T-cell (primary cell): Measurements from ENCODE around the gene TSPAN33. TPM values are rescaled to one million over a fixed set of nuclear protein-coding genes. Genes with fewer than 3 reads are reported as not detected.
"Not testable (repeated sequence)": the region's sequence is repeated elsewhere in the genome, so short reads cannot be mapped to it uniquely, and the experiment has no call there.

Experiments
- ATAC-seq, 4 experiments: fragments of 200-7000 bp in 3 of 4; fragments of 150-1000 bp in 1 of 4; cut with Tn5 transposase; replicated peaks in 1 of 4; 1 replicate in 3 of 4; 2 replicates in 1 of 4; pipeline ENCODE4 v1.10.0; 2021; ENCODE audit warnings: moderate library complexity in 3 of 4, mild to moderate bottlenecking in 2 of 4, moderate number of reproducible peaks in 1 of 4
- CTCF ChIA-PET, 2 donors: fragments of 300-600 bp; sonication (Branson Sonifier 250); formaldehyde crosslinking; loops; one replicate each; lab custom pipeline; 2022; ENCODE audit warnings: antibody characterized with exemption in 2 of 2; lab: Charles Lee
- POLR2A ChIA-PET, 2 donors: fragments of 300-600 bp; sonication (Branson Sonifier 250); formaldehyde crosslinking; loops; one replicate each; lab custom pipeline; 2022; ENCODE audit warnings: antibody characterized with exemption in 2 of 2; lab: Charles Lee
- DNase-seq, 35 experiments: peaks; one replicate each; pipeline versions ENCODE4 v3.0.0 to v3.0.0-alpha.2; 2013 to 2023
- H3K27ac ChIP-seq: one replicate; pipeline ENCODE4 v1.5.1; 2013; ENCODE audit warnings: low read length
- H3K27me3 ChIP-seq, 2 experiments: replicated peaks in 1 of 2; 1 replicate in 1 of 2; 2 replicates in 1 of 2; pipeline versions ENCODE4 v1.6.1 to v1.7.0; 2013; ENCODE audit warnings: low read length in 1 of 2, mixed read lengths in 1 of 2; ENCODE audit not compliant: control insufficient read depth in 2 of 2, insufficient read depth in 2 of 2; ENCODE audit errors: extremely low read depth in 1 of 2
- H3K36me3 ChIP-seq, 2 donors: 1 replicate in 1 of 2; 2 replicates in 1 of 2; pipeline versions ENCODE4 v1.6.1 to v1.7.0; 2013; ENCODE audit warnings: low read length in 1 of 2; ENCODE audit not compliant: control insufficient read depth in 2 of 2, insufficient read depth in 1 of 2; ENCODE audit errors: extremely low read depth in 1 of 2
- H3K4me1 ChIP-seq, 2 experiments: 1 replicate in 1 of 2; 2 replicates in 1 of 2; pipeline versions ENCODE4 v1.6.1 to v1.7.0; 2013; ENCODE audit warnings: low read length in 2 of 2, mixed read lengths in 1 of 2; ENCODE audit not compliant: insufficient read depth in 2 of 2, control insufficient read depth in 1 of 2; ENCODE audit errors: extremely low read depth in 1 of 2
- H3K4me3 ChIP-seq, 2 donors: 1 replicate in 1 of 2; 2 replicates in 1 of 2; pipeline versions ENCODE4 v1.5.1 to v1.7.0; 2013; ENCODE audit warnings: mild to moderate bottlenecking in 2 of 2, low read length in 1 of 2, moderate library complexity in 1 of 2; ENCODE audit not compliant: control insufficient read depth in 1 of 2; ENCODE audit errors: extremely low read depth in 1 of 2
- H3K9me3 ChIP-seq: 2 replicates; pipeline ENCODE4 v1.7.0; 2013
- H3K27ac Mint-ChIP-seq, 2 donors: one replicate each; pipeline ENCODE4 v1.8.0; 2020 to 2021; ENCODE audit warnings: mild to moderate bottlenecking in 2 of 2, mixed read lengths in 2 of 2
- H3K27me3 Mint-ChIP-seq, 2 donors: one replicate each; pipeline ENCODE4 v1.8.0; 2021 to 2022; ENCODE audit warnings: mixed read lengths in 2 of 2
- H3K36me3 Mint-ChIP-seq: one replicate; pipeline ENCODE4 v1.8.0; 2021; ENCODE audit warnings: mixed read lengths
- H3K4me1 Mint-ChIP-seq, 3 donors: one replicate each; pipeline ENCODE4 v1.8.0; 2020 to 2022; ENCODE audit warnings: mixed read lengths in 3 of 3, mild to moderate bottlenecking in 1 of 3
- H3K4me3 Mint-ChIP-seq, 3 donors: one replicate each; pipeline ENCODE4 v1.8.0; 2020 to 2022; ENCODE audit warnings: mild to moderate bottlenecking in 3 of 3, mixed read lengths in 3 of 3, moderate library complexity in 3 of 3
- H3K9me3 Mint-ChIP-seq, 3 donors: one replicate each; pipeline ENCODE4 v1.8.0; 2020 to 2022; ENCODE audit warnings: mixed read lengths in 3 of 3
- WGBS: methylation state at CpG from one replicate; pipeline ENCODE4 v1.1.5; 2013; ENCODE audit warnings: missing lambda C conversion rate; ENCODE audit not compliant: insufficient coverage; 5-methylcytosine and 5-hydroxymethylcytosine counted together
- total RNA-seq, 35 experiments: library from RNA in 6 of 35; stranded (reverse) in 6 of 35; fragments of 120-200 nt in 1 of 35; gene quantifications; one replicate each; pipeline versions ENCODE4 v1.2.1 to v1.2.4 and lab custom pipeline; 2013 to 2026

The TSPAN33 gene
- total RNA-seq, 5 donors from 2014 or later (not counting 1 experiment from before 2014, with no cell fraction given), result 5.6 to 7.1 (median 5.9) TPM

GRCh38 chr7:129213828-129214227 lies 69.3 kb downstream of the TSPAN33 start:
- H3K27me3 Mint-ChIP-seq, result peaks cover 0 to 2% of the 10 kb centered on the region in 2 donors
- DNase-seq (no peak), ATAC-seq (no peak)
- H3K4me3 Mint-ChIP-seq, result no peak overlapping the region
- ChIA-PET CTCF (interaction anchor here (0.5 to 1.5 kb wide), 6 partner anchors 50 to 657 kb away, joined by 3 to 4 read pairs (median 3); no protein-coding TSS in a partner anchor), POLR2A (interaction anchor here in 1 of 2 donors (0.6 kb wide), 1 partner anchor 873 kb away, joined by 3 read pairs; no protein-coding TSS in a partner anchor)
- H3K27me3 ChIP-seq, result peaks cover 0 to 24% of the 10 kb centered on the region in 2 experiments
- no peaks in the 10 kb centered on the region for H3K9me3 ChIP-seq
- H3K9me3 Mint-ChIP-seq, result no peaks in the 10 kb centered on the region
- H3K36me3 ChIP-seq, result no peaks in the 10 kb centered on the region
- H3K27ac ChIP-seq, result no peak overlapping the region
- H3K36me3 Mint-ChIP-seq, result no peaks in the 10 kb centered on the region
- no peak overlapping the region for H3K27ac Mint-ChIP-seq
- 73% methylated on average over 14 of the region's 15 CpGs for WGBS
- H3K4me1 Mint-ChIP-seq, result peaks cover 0 to 2% (median 0%) of the 10 kb centered on the region in 3 donors
- no peak overlapping the region for H3K4me3 ChIP-seq
- peaks cover 0 to 6% of the 10 kb centered on the region in 2 experiments for H3K4me1 ChIP-seq

- DNase-seq, ATAC-seq, POLR2A ChIA-PET, H3K36me3 ChIP-seq, H3K9me3 Mint-ChIP-seq, H3K27me3 Mint-ChIP-seq, H3K4me1 Mint-ChIP-seq, H3K36me3 Mint-ChIP-seq, H3K27ac Mint-ChIP-seq, H3K4me3 Mint-ChIP-seq, H3K9me3 ChIP-seq, H3K27ac ChIP-seq, H3K4me3 ChIP-seq, H3K4me1 ChIP-seq: not testable (repeated sequence)
- CTCF ChIA-PET, result interaction anchor here (0.8 kb wide), 2 partner anchors 57 to 83 kb away, joined by 3 read pairs; no protein-coding TSS in a partner anchor
- peaks cover 0 to 15% of the 10 kb centered on the region in 2 experiments for H3K27me3 ChIP-seq
- WGBS, result 93% methylated on average over 3 of the region's 15 CpGs
Measured at GRCh38 chr7:129215691-129216090, 71.2 kb downstream of the TSPAN33 start.

- H3K9me3 ChIP-seq, H3K27me3 Mint-ChIP-seq, H3K4me1 ChIP-seq, H3K4me1 Mint-ChIP-seq, H3K36me3 ChIP-seq, H3K36me3 Mint-ChIP-seq, H3K27me3 ChIP-seq, H3K27ac ChIP-seq, DNase-seq, POLR2A ChIA-PET, H3K9me3 Mint-ChIP-seq, H3K4me3 ChIP-seq, H3K4me3 Mint-ChIP-seq, ATAC-seq: not testable (repeated sequence)
- peak overlapping the region in 1 of 2 donors; percentile 28 for H3K27ac Mint-ChIP-seq
- WGBS, result 89% methylated on average over 28 of the region's 34 CpGs
- CTCF ChIA-PET, result interaction anchor here (0.8 kb wide), 2 partner anchors 56 to 82 kb away, joined by 3 read pairs; no protein-coding TSS in a partner anchor
Measured at GRCh38 chr7:129216101-129216715, 71.7 kb downstream of the TSPAN33 start.

GRCh38 chr7:129216821-129217416 lies 72.4 kb downstream of the TSPAN33 start:
- CTCF ChIA-PET, result interaction anchor here (0.7 to 4.3 kb wide), 7 partner anchors 9 to 258 kb away, joined by 3 to 67 read pairs (median 5); no protein-coding TSS in a partner anchor
- POLR2A ChIA-PET, H3K4me3 ChIP-seq, H3K36me3 ChIP-seq, H3K27me3 ChIP-seq, ATAC-seq, H3K27me3 Mint-ChIP-seq, H3K36me3 Mint-ChIP-seq, H3K9me3 Mint-ChIP-seq, H3K4me1 ChIP-seq, H3K4me3 Mint-ChIP-seq, H3K27ac ChIP-seq, H3K4me1 Mint-ChIP-seq, DNase-seq, H3K9me3 ChIP-seq: not testable (repeated sequence)
- H3K27ac Mint-ChIP-seq, result peak overlapping the region in 1 of 2 donors; percentile 28
- 84% methylated on average over 2 of the region's 8 CpGs for WGBS

- H3K4me3 Mint-ChIP-seq, result no peak overlapping the region
- Histone ChIP-seq H3K27me3 (peaks cover 0 to 3% of the 10 kb centered on the region in 2 experiments), H3K4me3 (no peak overlapping the region), H3K27ac (no peak overlapping the region), H3K4me1 (peaks cover 8 to 12% of the 10 kb centered on the region in 2 experiments), H3K36me3 (no peaks in the 10 kb centered on the region), H3K9me3 (no peaks in the 10 kb centered on the region)
- H3K27ac Mint-ChIP-seq, result no peak overlapping the region
- POLR2A ChIA-PET, result no interaction called here
- DNase-seq (peak; percentile 33 to 89 (median 69)), ATAC-seq (peak; percentile 84 to 88 (median 85))
- H3K27me3 Mint-ChIP-seq, result peaks cover 0 to 2% of the 10 kb centered on the region in 2 donors
- no peaks in the 10 kb centered on the region for H3K36me3 Mint-ChIP-seq
- CTCF ChIA-PET, result interaction anchor here (0.6 to 4.3 kb wide), 27 partner anchors 10 to 1935 kb away, joined by 3 to 67 read pairs (median 4); no protein-coding TSS in a partner anchor
- H3K9me3 Mint-ChIP-seq, result no peaks in the 10 kb centered on the region
- WGBS, result 14% methylated on average over 9 of the region's 9 CpGs
- peaks cover 14 to 18% (median 14%) of the 10 kb centered on the region in 3 donors for H3K4me1 Mint-ChIP-seq
Measured at GRCh38 chr7:129218514-129219062, 74.1 kb downstream of the TSPAN33 start.

- H3K27me3 Mint-ChIP-seq, H3K36me3 Mint-ChIP-seq, H3K27ac ChIP-seq, H3K4me3 Mint-ChIP-seq, H3K27me3 ChIP-seq, H3K36me3 ChIP-seq, H3K9me3 ChIP-seq, ATAC-seq, H3K9me3 Mint-ChIP-seq, H3K27ac Mint-ChIP-seq, DNase-seq, H3K4me3 ChIP-seq: not testable (repeated sequence)
- peaks cover 16 to 22% (median 17%) of the 10 kb centered on the region in 3 donors for H3K4me1 Mint-ChIP-seq
- peaks cover 12% of the 10 kb centered on the region in 2 experiments for H3K4me1 ChIP-seq
- 100% methylated on average over 2 of the region's 4 CpGs for WGBS
- ChIA-PET POLR2A (interaction anchor here in 1 of 2 donors (0.7 kb wide), 1 partner anchor 251 kb away, joined by 11 read pairs; no protein-coding TSS in a partner anchor), CTCF (interaction anchor here (0.6 to 4.3 kb wide), 21 partner anchors 10 to 1934 kb away, joined by 3 to 67 read pairs (median 5); no protein-coding TSS in a partner anchor)
Measured at GRCh38 chr7:129219166-129219565, 74.7 kb downstream of the TSPAN33 start.
